HCT116 (cell line): ENCODE results near the gene IGSF3. TPM values are rescaled to one million over a fixed set of nuclear protein-coding genes. Genes with fewer than 3 reads are reported as not detected.

Source experiments
- ATAC-seq: fragments of 200-7000 bp; cut with Tn5 transposase; 2 replicates; pipeline ENCODE4 v1.9.1; 2020; ENCODE audit warnings: mild to moderate bottlenecking, moderate library complexity
- BruUV-seq: library from RNA; stranded (reverse); fragments of 400-500 nt; replicated peaks from 2 replicates; lab custom pipeline; 2021; lab: Mats Ljungman, UMichigan
- CTCF ChIA-PET: fragments of 300-600 bp; sonication (Branson Sonifier 250); formaldehyde crosslinking; loops from one replicate; lab custom pipeline; 2021; ENCODE audit warnings: antibody characterized with exemption; lab: Charles Lee
- POLR2A ChIA-PET: fragments of 300-600, 350-600 bp; sonication (Branson Sonifier 250); formaldehyde crosslinking; loops from one replicate; lab custom pipeline; 2021; ENCODE audit warnings: antibody characterized with exemption; lab: Charles Lee
- RAD21 ChIA-PET, 2 experiments: fragments of 300-600 bp; sonication (Branson Sonifier 250); formaldehyde crosslinking; loops; one replicate each; lab custom pipeline; 2023; ENCODE audit warnings: low total read pairs in 2 of 2; ENCODE audit not compliant: uncharacterized antibody in 2 of 2, unreplicated experiment in 2 of 2, low non-redundant PET in 1 of 2; lab: Charles Lee
- DNase-seq: peaks from one replicate; pipeline ENCODE4 v3.0.0-alpha.2; 2010; ENCODE audit warnings: low read depth, low spot score
- H2AFZ ChIP-seq: fragments of 200-600 bp; shearing (Covaris generic), sonication (generic); 2 replicates; pipeline ENCODE4 v1.6.1; 2017; ENCODE audit warnings: low read depth, mixed run types, mixed read lengths, antibody characterized with exemption, low read length; ENCODE audit not compliant: poor library complexity, severe bottlenecking
- H3K27ac ChIP-seq: 2 replicates; pipeline ENCODE4 v1.5.1; 2012; ENCODE audit warnings: low read depth, low read length
- H3K27me3 ChIP-seq: fragments of 200-600 bp; sonication (generic); 2 replicates; pipeline ENCODE4 v1.6.1; 2016; ENCODE audit warnings: mixed run types, low read length, mixed read lengths; ENCODE audit not compliant: insufficient read depth
- H3K36me3 ChIP-seq, 2 experiments: fragments of 200-500 bp in 1 of 2; fragments of 200-600 bp in 1 of 2; sonication (Bioruptor generic) in 1 of 2; sonication (generic) in 1 of 2; 2 replicates each; pipeline versions ENCODE4 v1.5.1 to v1.6.1; 2014 to 2016; ENCODE audit warnings: low read length in 2 of 2, inconsistent platforms in 1 of 2, mixed read lengths in 1 of 2, mixed run types in 1 of 2; ENCODE audit not compliant: insufficient read depth in 2 of 2, control insufficient read depth in 1 of 2
- H3K4me1 ChIP-seq, 2 experiments: fragments of 200-600 bp in 1 of 2; sonication (generic) in 1 of 2; 2 replicates each; pipeline versions ENCODE4 v1.5.1 to v1.6.1; 2012 to 2017; ENCODE audit warnings: low read length in 2 of 2, inconsistent platforms in 1 of 2, mild to moderate bottlenecking in 1 of 2, mixed read lengths in 1 of 2, mixed run types in 1 of 2, moderate library complexity in 1 of 2; ENCODE audit not compliant: insufficient read depth in 2 of 2, control insufficient read depth in 1 of 2
- H3K4me2 ChIP-seq: fragments of 200-600 bp; sonication (generic); 2 replicates; pipeline ENCODE4 v1.6.1; 2017; ENCODE audit warnings: mixed run types, low read length, mixed read lengths
- H3K4me3 ChIP-seq, 2 experiments: fragments of 200-600 bp in 1 of 2; sonication (generic) in 1 of 2; replicated peaks in 1 of 2; 2 replicates each; pipeline ENCODE4 v1.5.1; 2011 to 2016; ENCODE audit warnings: low read length in 2 of 2, control low read depth in 1 of 2, low read depth in 1 of 2, mild to moderate bottlenecking in 1 of 2, mixed read lengths in 1 of 2, mixed run types in 1 of 2
- H3K79me2 ChIP-seq: fragments of 200-600 bp; sonication (generic); 2 replicates; pipeline ENCODE4 v1.6.1; 2017; ENCODE audit warnings: mild to moderate bottlenecking, mixed run types, low read length, moderate library complexity, mixed read lengths; ENCODE audit not compliant: insufficient read depth
- H3K9ac ChIP-seq: fragments of 200-600 bp; sonication (generic); 2 replicates; pipeline ENCODE4 v1.6.1; 2016; ENCODE audit warnings: low read length, mixed read lengths
- H3K9me2 ChIP-seq: fragments of 200-600 bp; sonication (generic), shearing (Covaris generic); 2 replicates; pipeline ENCODE4 v1.6.1; 2017; ENCODE audit warnings: mixed run types, mild to moderate bottlenecking, moderate library complexity; ENCODE audit not compliant: insufficient read depth
- H3K9me3 ChIP-seq, 2 experiments: fragments of 200-500 bp in 1 of 2; fragments of 200-600 bp in 1 of 2; sonication (Bioruptor generic) in 1 of 2; sonication (generic) in 1 of 2; 2 replicates each; pipeline ENCODE4 v1.6.1; 2014 to 2017; ENCODE audit warnings: low read length in 2 of 2, mixed read lengths in 2 of 2, inconsistent platforms in 1 of 2, low read depth in 1 of 2, mild to moderate bottlenecking in 1 of 2, mixed run types in 1 of 2, moderate library complexity in 1 of 2; ENCODE audit not compliant: control insufficient read depth in 1 of 2, insufficient read depth in 1 of 2
- H4K20me1 ChIP-seq: fragments of 200-600 bp; sonication (generic), shearing (Covaris generic); 2 replicates; pipeline ENCODE4 v1.6.1; 2017; ENCODE audit warnings: mixed run types, mild to moderate bottlenecking, moderate library complexity; ENCODE audit not compliant: insufficient read depth
- CBX3 ChIP-seq: IDR thresholded peaks from 2 replicates; pipeline ENCODE4 v1.6.1; 2012; ENCODE audit warnings: low read depth
- CEBPB ChIP-seq: IDR thresholded peaks from 2 replicates; pipeline ENCODE4 v1.6.1; 2012; ENCODE audit warnings: low read depth
- CTCF ChIP-seq, 3 experiments: fragments of 200-600 bp in 1 of 3; sonication (generic) in 1 of 3; IDR thresholded peaks in 2 of 3; conservative IDR thresholded peaks in 1 of 3; 2 replicates each; pipeline ENCODE4 v1.5.1; 2012 to 2017; ENCODE audit warnings: low read depth in 2 of 3, low read length in 2 of 3, antibody characterized with exemption in 1 of 3, borderline replicate concordance in 1 of 3, control low read depth in 1 of 3, mild to moderate bottlenecking in 1 of 3, mixed read lengths in 1 of 3, mixed run types in 1 of 3, moderate library complexity in 1 of 3; ENCODE audit not compliant: insufficient read depth in 1 of 3
- EGR1 ChIP-seq: IDR thresholded peaks from 2 replicates; pipeline ENCODE4 v1.6.1; 2012; ENCODE audit warnings: low read depth
- ELF1 ChIP-seq: IDR thresholded peaks from 2 replicates; pipeline ENCODE4 v1.6.1; 2012; ENCODE audit warnings: low read depth, borderline replicate concordance
- EZH2 ChIP-seq: fragments of 200-600 bp; sonication (generic); IDR thresholded peaks from 2 replicates; pipeline ENCODE4 v1.6.1; 2017; ENCODE audit warnings: antibody characterized with exemption, mixed run types
- EZH2phosphoT487 ChIP-seq: fragments of 200-600 bp; IDR thresholded peaks from 2 replicates; pipeline ENCODE4 v1.6.1; 2018; ENCODE audit warnings: antibody characterized with exemption, borderline replicate concordance
- FOSL1 ChIP-seq: IDR thresholded peaks from 2 replicates; pipeline ENCODE4 v1.6.1; 2012; ENCODE audit warnings: low read depth
- MAX ChIP-seq: IDR thresholded peaks from 2 replicates; pipeline ENCODE4 v1.6.1; 2012
- POLR2A ChIP-seq: IDR thresholded peaks from 2 replicates; pipeline ENCODE4 v1.7.0; 2011; ENCODE audit warnings: borderline replicate concordance; ENCODE audit not compliant: insufficient read depth, insufficient read length; ENCODE audit errors: extremely low read depth
- SIN3A ChIP-seq: IDR thresholded peaks from 2 replicates; pipeline ENCODE4 v1.6.1; 2012; ENCODE audit warnings: low read depth
- SRF ChIP-seq: IDR thresholded peaks from 2 replicates; pipeline ENCODE4 v1.6.1; 2012; ENCODE audit warnings: low read depth
- TCF7L2 ChIP-seq: IDR thresholded peaks from 2 replicates; pipeline ENCODE4 v1.7.0; 2011; ENCODE audit warnings: borderline replicate concordance, inconsistent platforms; ENCODE audit not compliant: insufficient read depth, insufficient read length; ENCODE audit errors: extremely low read depth
- YY1 ChIP-seq: IDR thresholded peaks from 2 replicates; pipeline ENCODE4 v1.6.1; 2011; ENCODE audit warnings: low read length, low read depth, moderate library complexity, mild to moderate bottlenecking; ENCODE audit not compliant: insufficient replicate concordance; ENCODE audit errors: extremely low read depth
- ZBTB33 ChIP-seq: IDR thresholded peaks from 2 replicates; pipeline ENCODE4 v1.6.1; 2011; ENCODE audit warnings: mild to moderate bottlenecking, low read length, moderate library complexity; ENCODE audit not compliant: insufficient replicate concordance; ENCODE audit errors: extremely low read depth
- ZFX ChIP-seq: fragments of 450-650 bp; IDR thresholded peaks from 2 replicates; pipeline ENCODE4 v1.6.1; 2017
- ZNF274 ChIP-seq: fragments of 200-500 bp; sonication (Bioruptor generic); IDR thresholded peaks from 2 replicates; pipeline ENCODE4 v1.6.1; 2014; ENCODE audit warnings: mild to moderate bottlenecking, low read depth, low read length, inconsistent platforms
- intact Hi-C: fragments of 100-400 bp; cut with micrococcal nuclease; formaldehyde crosslinking; loops from 2 replicates; pipeline ENCODE4 v1.10.0; 2022
- total RNA-seq: library from RNA; stranded (reverse); gene quantifications from one replicate; pipeline ENCODE4 v1.2.1, GENCODE V29; 2021; ENCODE audit not compliant: unreplicated experiment
- TF ChIP-seq, protein P1 (sequence below): IDR thresholded peaks from 2 replicates; pipeline ENCODE4 v1.6.1; 2012

The IGSF3 gene
- total RNA-seq, 1 experiment from 2014 or later: 18.6 TPM

DNA sequence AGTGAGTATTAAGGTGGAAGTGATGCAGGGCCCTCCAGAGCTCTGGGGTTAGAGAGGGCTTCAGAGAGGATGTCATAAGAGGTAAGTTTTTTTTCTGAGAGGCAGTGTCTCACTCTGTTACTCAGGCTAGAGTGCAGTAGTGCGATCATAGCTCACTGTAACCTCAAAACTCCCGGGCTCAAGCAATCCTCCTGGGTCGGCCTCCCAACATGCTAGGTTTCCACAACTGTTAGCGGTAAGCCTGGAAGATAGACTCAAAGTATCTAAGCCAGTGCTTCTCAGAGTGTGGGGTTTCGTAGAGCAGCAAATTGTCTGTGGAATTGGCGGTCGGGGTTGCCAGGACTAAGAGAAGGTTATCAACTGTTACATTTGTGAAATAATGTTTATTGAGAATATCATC, 18.6 kb upstream of the IGSF3 start:
- TF ChIP-seq EZH2phosphoT487 (no peak), CBX3 (no peak), MAX (no peak), CEBPB (no peak), POLR2A (no peak), EGR1 (no peak), FOSL1 (no peak), ZFX (no peak), ZNF274 (no peak), TCF7L2 (no peak), SRF (no peak), EZH2 (no peak), ZBTB33 (no peak), CTCF (IDR thresholded peaks at IDR 0.05 in 2 of 3, conservative IDR thresholded peaks at IDR 0.05 in 1 of 3; ENCODE audit: borderline replicate concordance in 1 of 3, insufficient read depth in 1 of 3, low read depth in 2 of 3, low read length in 2 of 3) (no peak), SIN3A (no peak), ELF1 (no peak), YY1 (no peak)
- TF ChIP-seq, protein P1, sequence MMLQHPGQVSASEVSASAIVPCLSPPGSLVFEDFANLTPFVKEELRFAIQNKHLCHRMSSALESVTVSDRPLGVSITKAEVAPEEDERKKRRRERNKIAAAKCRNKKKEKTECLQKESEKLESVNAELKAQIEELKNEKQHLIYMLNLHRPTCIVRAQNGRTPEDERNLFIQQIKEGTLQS: no peak
- ChIA-PET CTCF (no interaction called here), RAD21 (no interaction called here), POLR2A (no interaction called here)
- Histone ChIP-seq H3K9me2 (no peaks in the 10 kb centered on the region), H3K9ac (no peak overlapping the region), H3K4me1 (peaks cover 6 to 9% of the 10 kb centered on the region in 2 experiments; a peak in 3 of 4 replicates), H2AFZ (no peak overlapping the region), H3K79me2 (no peaks in the 10 kb centered on the region), H3K4me3 (no peak overlapping the region), H3K27ac (no peak overlapping the region), H3K9me3 (no peaks in the 10 kb centered on the region), H3K27me3 (no peaks in the 10 kb centered on the region; the same call in 1 of the 2 replicates), H3K4me2 (no peak overlapping the region), H3K36me3 (no peaks in the 10 kb centered on the region), H4K20me1 (no peaks in the 10 kb centered on the region)
- ATAC-seq (no peak), DNase-seq (no peak)
- intact Hi-C loops: no loop called here
- no TSS peak for BruUV-seq
